Stomach (tissue), 9 donors: Measurements from ENCODE around the gene C1QTNF5. TPM values are rescaled to one million over a fixed set of nuclear protein-coding genes. Genes with fewer than 3 reads are reported as not detected.

Experiments
- DNase-seq, 2 donors: peaks; one replicate each; pipeline versions ENCODE4 v3.0.0 to v3.0.0-alpha.2; 2013 to 2019
- H3K27ac ChIP-seq, 5 donors: fragments of 200-600 bp in 4 of 5; sonication (generic) in 4 of 5; one replicate each; pipeline ENCODE4 v1.5.1; 2013 to 2019; ENCODE audit warnings: mild to moderate bottlenecking in 1 of 5, moderate library complexity in 1 of 5
- H3K27me3 ChIP-seq, 3 donors: fragments of 200-600 bp; sonication (generic); one replicate each; pipeline ENCODE4 v1.5.1; 2017 to 2019; ENCODE audit warnings: mixed run types in 1 of 3
- H3K36me3 ChIP-seq, 4 donors: fragments of 200-600 bp; sonication (generic); 1 replicate in 3 of 4; 2 replicates in 1 of 4; pipeline ENCODE4 v1.5.1; 2016 to 2019
- H3K4me1 ChIP-seq, 4 donors: fragments of 200-600 bp; sonication (generic); one replicate each; pipeline ENCODE4 v1.5.1; 2016 to 2019
- H3K4me3 ChIP-seq, 4 donors: fragments of 200-600 bp; sonication (generic) in 3 of 4; one replicate each; pipeline ENCODE4 v1.5.1; 2016 to 2019; ENCODE audit warnings: mild to moderate bottlenecking in 1 of 4
- H3K9me3 ChIP-seq, 4 donors: fragments of 200-600 bp; sonication (generic); one replicate each; pipeline ENCODE4 v1.5.1; 2016 to 2019
- EP300 ChIP-seq: sonication (generic); formaldehyde crosslinking; IDR thresholded peaks from one replicate; pipeline ENCODE4 v1.6.1; 2017; ENCODE audit warnings: antibody characterized with exemption
- POLR2A ChIP-seq, 4 donors: fragments of 450-650 bp; IDR thresholded peaks; one replicate each; pipeline ENCODE4 v1.6.1; 2016; ENCODE audit warnings: antibody characterized with exemption in 4 of 4, control low read depth in 2 of 4, mild to moderate bottlenecking in 1 of 4, moderate library complexity in 1 of 4
- POLR2AphosphoS5 ChIP-seq, 3 donors: sonication (generic); formaldehyde crosslinking; IDR thresholded peaks; one replicate each; pipeline ENCODE4 v1.6.1; 2016; ENCODE audit warnings: antibody characterized with exemption in 3 of 3
- WGBS, 5 donors: extraction: QIAGEN DNeasy Blood & Tissue Kit in 3 of 5; methylation state at CpG; one replicate each; pipeline versions ENCODE4 v1.1.5 to v1.1.7; 2013 to 2018; 5-methylcytosine and 5-hydroxymethylcytosine counted together
- intact Hi-C: fragments of 100-400 bp; cut with DNase I; formaldehyde crosslinking; loops from one replicate; pipeline ENCODE4 v1.15.1; 2023; ENCODE audit warnings: low total_unique reads
- polyA plus RNA-seq, 3 donors: library from polyadenylated mRNA; stranded (reverse); fragments of 200-250 nt; gene quantifications; one replicate each; pipeline ENCODE4 v1.2.3, GENCODE V29; 2013
- total RNA-seq, 5 donors: library from RNA; depleted of rRNA; stranded (reverse); fragments of >200 nt; gene quantifications; one replicate each; pipeline versions ENCODE4 v1.1.0 to v1.2.3, GENCODE V29; 2014 to 2016
- TF ChIP-seq, protein P1 (sequence below), 7 experiments: fragments of 450-650 bp in 4 of 7; fragments of 200-600 bp in 3 of 7; sonication (generic) in 3 of 7; IDR thresholded peaks; one replicate each; pipeline ENCODE4 v1.5.1; 2016 to 2019; ENCODE audit warnings: antibody characterized with exemption in 7 of 7, control low read depth in 2 of 7, mild to moderate bottlenecking in 1 of 7
- donor health status: healthy with polysubstance abuse.
- donor health status: Bipolar disorder and iron deficiency.
- donor health status: healthy.

The C1QTNF5 gene
- total and polyA plus RNA-seq, 8 donors: 11.4 to 169 (median 19.0) TPM

DNA sequence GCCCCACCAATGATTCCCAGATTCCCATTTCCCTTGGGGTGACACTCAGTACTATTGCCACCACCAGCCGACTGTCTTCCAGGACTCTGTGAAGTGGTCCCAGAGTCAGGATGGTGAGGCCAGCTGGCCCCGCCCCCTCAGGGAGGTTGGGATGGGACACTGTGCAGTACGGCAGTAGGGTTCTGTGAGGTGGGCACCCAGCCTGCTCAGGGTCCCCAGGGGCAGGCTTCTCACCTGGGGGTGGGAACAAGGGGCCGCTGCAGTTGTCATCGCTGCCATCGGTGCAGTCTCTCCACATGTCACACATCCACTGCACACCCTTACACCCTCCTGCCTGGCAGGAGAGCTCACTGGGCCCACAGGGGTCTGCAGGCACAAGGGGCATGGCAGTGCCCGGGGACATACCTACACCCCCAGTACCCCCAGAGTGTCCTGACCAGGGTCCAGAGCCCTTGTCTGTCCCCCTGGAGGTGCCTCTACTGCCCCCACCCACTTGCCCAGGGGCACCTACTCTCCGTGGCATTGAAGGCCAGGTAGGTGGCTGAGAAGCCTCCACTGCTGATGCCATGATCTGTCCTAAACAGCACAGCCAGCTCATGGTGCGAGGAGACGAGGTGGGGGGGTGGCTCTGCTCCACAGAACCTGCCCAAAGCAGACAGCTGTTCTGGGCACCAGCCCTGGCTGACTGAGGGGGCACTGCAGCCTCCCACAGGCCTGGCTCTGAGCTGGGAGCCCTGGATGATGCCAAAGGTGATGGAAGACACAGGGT is 1.9 kb upstream of the C1QTNF5 start:
- peaks cover 0 to 54% (median 21%) of the 10 kb centered on the region in 3 donors for H3K27me3 ChIP-seq
- H3K36me3 ChIP-seq: no peaks in the 10 kb centered on the region
- WGBS, 5 donors: 79 to 90% (median 83%) methylated on average over 1 to 10 of the region's 10 CpGs
- peaks cover 38 to 51% (median 42%) of the 10 kb centered on the region in 4 donors for H3K4me1 ChIP-seq
- no peak for TF ChIP-seq POLR2AphosphoS5 (IDR thresholded peaks at IDR 0.05)
- TF ChIP-seq EP300: no peak
- TF ChIP-seq POLR2A (IDR thresholded peaks at IDR 0.05): no peak
- TF ChIP-seq, protein P1, sequence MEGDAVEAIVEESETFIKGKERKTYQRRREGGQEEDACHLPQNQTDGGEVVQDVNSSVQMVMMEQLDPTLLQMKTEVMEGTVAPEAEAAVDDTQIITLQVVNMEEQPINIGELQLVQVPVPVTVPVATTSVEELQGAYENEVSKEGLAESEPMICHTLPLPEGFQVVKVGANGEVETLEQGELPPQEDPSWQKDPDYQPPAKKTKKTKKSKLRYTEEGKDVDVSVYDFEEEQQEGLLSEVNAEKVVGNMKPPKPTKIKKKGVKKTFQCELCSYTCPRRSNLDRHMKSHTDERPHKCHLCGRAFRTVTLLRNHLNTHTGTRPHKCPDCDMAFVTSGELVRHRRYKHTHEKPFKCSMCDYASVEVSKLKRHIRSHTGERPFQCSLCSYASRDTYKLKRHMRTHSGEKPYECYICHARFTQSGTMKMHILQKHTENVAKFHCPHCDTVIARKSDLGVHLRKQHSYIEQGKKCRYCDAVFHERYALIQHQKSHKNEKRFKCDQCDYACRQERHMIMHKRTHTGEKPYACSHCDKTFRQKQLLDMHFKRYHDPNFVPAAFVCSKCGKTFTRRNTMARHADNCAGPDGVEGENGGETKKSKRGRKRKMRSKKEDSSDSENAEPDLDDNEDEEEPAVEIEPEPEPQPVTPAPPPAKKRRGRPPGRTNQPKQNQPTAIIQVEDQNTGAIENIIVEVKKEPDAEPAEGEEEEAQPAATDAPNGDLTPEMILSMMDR (IDR thresholded peaks at IDR 0.05): no peak
- H3K9me3 ChIP-seq: no peaks in the 10 kb centered on the region
- intact Hi-C loops: no loop called here
- DNase-seq: peak in 1 of 2 donors; percentile 23
- no peak overlapping the region for H3K27ac ChIP-seq
- H3K4me3 ChIP-seq: no peak overlapping the region

DNA sequence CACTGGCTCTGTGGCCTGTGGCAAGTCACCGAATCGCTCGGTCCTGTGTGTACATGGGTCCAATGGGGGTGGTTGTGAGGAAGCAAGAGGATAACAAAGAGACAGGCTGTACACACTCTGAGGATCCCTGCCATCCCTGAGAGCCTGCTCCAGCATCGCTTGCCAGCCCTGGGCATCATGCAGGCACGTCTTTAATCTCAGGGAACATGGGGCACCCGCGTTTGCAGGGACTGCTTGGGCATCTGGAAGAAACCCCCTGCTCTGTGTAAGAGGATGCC is 1.3 kb upstream of the C1QTNF5 start:
- Histone ChIP-seq H3K4me1 (peaks cover 44 to 51% (median 48%) of the 10 kb centered on the region in 4 donors), H3K36me3 (peaks cover under 1 to 3% (median 2%) of the 10 kb centered on the region in 4 donors), H3K9me3 (no peaks in the 10 kb centered on the region), H3K4me3 (no peak overlapping the region), H3K27ac (peak overlapping the region in 1 of 5 donors; percentile 96), H3K27me3 (peaks cover 0 to 54% (median 21%) of the 10 kb centered on the region in 3 donors)
- 64 to 79% (median 71%) methylated on average over 7 of the region's 7 CpGs for WGBS, 5 donors
- intact Hi-C loops: no loop called here
- DNase-seq: no peak
- TF ChIP-seq, protein P1 (IDR thresholded peaks at IDR 0.05): no peak
- no peak for TF ChIP-seq POLR2AphosphoS5 (IDR thresholded peaks at IDR 0.05)
- TF ChIP-seq POLR2A (IDR thresholded peaks at IDR 0.05): no peak

DNA sequence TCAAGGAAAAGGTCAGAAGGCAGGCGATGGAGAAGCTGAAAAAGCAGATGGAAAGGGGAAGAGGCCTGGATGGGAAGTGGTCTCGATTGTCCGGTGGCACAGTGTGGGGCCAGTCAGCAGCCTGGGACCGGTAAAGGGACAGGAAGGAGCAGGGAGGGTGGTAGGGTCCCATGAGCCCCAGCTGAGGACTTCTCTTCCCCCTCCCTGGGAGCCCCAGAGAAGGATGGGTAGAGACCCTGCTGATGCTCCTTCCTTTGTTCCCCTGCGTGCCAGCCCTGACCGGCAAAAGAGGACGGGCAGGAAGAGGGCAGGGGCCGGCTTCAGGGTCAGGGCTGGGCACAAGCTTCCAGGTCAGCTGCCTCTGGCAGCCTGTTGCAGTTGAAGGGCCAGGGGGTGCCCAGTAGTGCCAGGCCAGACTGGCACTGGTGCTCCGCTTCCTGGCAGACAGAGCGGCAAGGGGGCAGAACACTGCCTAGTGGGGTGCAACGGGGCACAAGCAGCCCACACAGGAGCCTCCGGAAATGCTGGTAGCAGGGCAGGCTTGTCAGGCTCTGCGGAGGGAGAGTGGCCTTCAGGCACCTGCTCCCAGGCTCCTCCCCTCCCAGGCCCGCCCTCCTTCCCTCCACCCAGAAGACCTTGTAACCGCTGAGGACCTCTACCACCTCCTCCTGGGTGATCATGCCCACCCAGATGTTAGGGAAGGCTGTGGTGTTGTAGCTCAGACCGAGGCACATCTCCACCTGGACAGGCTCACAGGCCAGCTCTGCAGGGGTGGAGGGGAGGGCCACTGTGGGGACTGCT is 739 bp upstream of the C1QTNF5 start:
- TF ChIP-seq POLR2A (IDR thresholded peaks at IDR 0.05) (no peak), POLR2AphosphoS5 (IDR thresholded peaks at IDR 0.05) (no peak), EP300 (no peak)
- TF ChIP-seq, protein P1 (IDR thresholded peaks at IDR 0.05): no peak
- Histone ChIP-seq H3K27me3 (peaks cover 0 to 54% (median 21%) of the 10 kb centered on the region in 3 donors), H3K27ac (peak overlapping the region; percentile 66 to 96 (median 92)), H3K4me3 (peak overlapping the region in 2 of 4 donors; percentile 56 to 65), H3K9me3 (no peaks in the 10 kb centered on the region), H3K36me3 (peaks cover 6 to 9% (median 7%) of the 10 kb centered on the region in 4 donors), H3K4me1 (peaks cover 46 to 56% (median 52%) of the 10 kb centered on the region in 4 donors)
- 30 to 43% (median 36%) methylated on average over 12 to 16 of the region's 16 CpGs for WGBS, 5 donors
- intact Hi-C loops: no loop called here
- DNase-seq: peak in 1 of 2 donors; percentile 52

DNA sequence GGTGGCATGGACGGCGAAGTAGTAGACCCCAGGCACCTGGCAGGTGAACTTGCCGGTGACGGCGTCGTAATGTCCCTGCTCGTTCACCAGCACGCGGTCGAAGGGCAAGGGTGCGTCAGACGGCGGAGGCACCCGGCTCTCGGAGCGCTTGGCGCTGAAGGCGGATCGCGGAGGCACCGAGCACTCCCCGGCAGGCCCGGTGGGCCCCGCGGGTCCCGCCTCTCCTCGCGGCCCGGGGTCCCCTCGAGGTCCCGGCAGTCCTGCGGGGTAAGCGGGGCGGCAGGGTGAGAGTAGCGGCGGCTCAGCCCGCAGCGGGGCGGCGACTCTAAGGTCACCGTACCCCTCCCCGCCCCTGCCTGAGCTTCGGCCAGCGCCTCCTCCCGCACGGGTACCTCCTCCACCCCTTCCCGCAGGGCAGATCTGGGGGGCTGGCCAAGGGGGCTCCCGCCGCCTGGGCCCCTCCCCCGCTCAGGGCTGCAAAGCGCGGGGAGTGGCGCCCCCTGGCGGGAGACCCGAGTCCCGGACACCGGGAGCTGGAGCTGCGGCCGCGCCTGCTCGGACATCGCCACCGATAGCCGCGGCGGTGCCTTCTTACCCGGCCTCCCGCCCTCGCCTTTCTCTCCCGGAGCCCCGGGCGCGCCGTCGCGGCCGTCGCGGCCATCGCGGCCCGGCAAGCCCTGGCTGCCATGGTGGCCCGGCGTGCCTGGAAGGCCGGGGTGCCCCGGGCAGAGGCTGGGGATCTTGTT is 921 bp downstream of the C1QTNF5 start:
- peak overlapping the region; percentile 56 to 71 (median 62) for H3K4me3 ChIP-seq
- intact Hi-C loops: no loop called here
- H3K36me3 ChIP-seq: peaks cover 7 to 17% (median 12%) of the 10 kb centered on the region in 4 donors
- TF ChIP-seq POLR2AphosphoS5 (IDR thresholded peaks at IDR 0.05): peak in 2 of 3 donors; percentile 22 to 52
- no peak for TF ChIP-seq POLR2A (IDR thresholded peaks at IDR 0.05)
- TF ChIP-seq EP300: no peak
- TF ChIP-seq, protein P1 (IDR thresholded peaks at IDR 0.05): peak in 5 of 7 experiments; percentile 50 to 91 (median 77)
- 2 to 33% (median 4%) methylated on average over 2 to 86 of the region's 86 CpGs for WGBS, 5 donors
- H3K27ac ChIP-seq: peak overlapping the region; percentile 66 to 96 (median 92)
- peaks cover 0 to 47% (median 21%) of the 10 kb centered on the region in 3 donors for H3K27me3 ChIP-seq
- H3K9me3 ChIP-seq: no peaks in the 10 kb centered on the region
- peak; percentile 73 to 91 for DNase-seq
- peaks cover 58 to 73% (median 69%) of the 10 kb centered on the region in 4 donors for H3K4me1 ChIP-seq
